CD4-positive, alpha-beta T cell treated with Interleukin-6 at 100 ng/mL for 8 hours (primary cell): ENCODE results near the gene BEGAIN.

Experiments used
- DNase-seq: peaks from one replicate; pipeline ENCODE4 v3.0.0-alpha.2; 2020; ENCODE audit warnings: mixed read lengths, low spot score

The BEGAIN gene

GRCh38 chr14:100536721-100537445 lies 50.3 kb downstream of the BEGAIN start:
- no peak for DNase-seq

- DNase-seq: no peak
Observed at GRCh38 chr14:100536121-100536510, 51.1 kb downstream of the BEGAIN start.

- no peak for DNase-seq
Observed at GRCh38 chr14:100535287-100536120, 51.7 kb downstream of the BEGAIN start.

GRCh38 chr14:100534528-100535286 lies 52.5 kb downstream of the BEGAIN start:
- DNase-seq: no peak

- no peak for DNase-seq
Observed at GRCh38 chr14:100533656-100534485, 53.3 kb downstream of the BEGAIN start.

GRCh38 chr14:100532906-100533655 lies 54.1 kb downstream of the BEGAIN start:
- no peak for DNase-seq

GRCh38 chr14:100532154-100532861 lies 54.9 kb downstream of the BEGAIN start:
- no peak for DNase-seq

- no peak for DNase-seq
Observed at GRCh38 chr14:100531152-100532121, 55.8 kb downstream of the BEGAIN start.

GRCh38 chr14:100530270-100531072 lies 56.7 kb downstream of the BEGAIN start:
- DNase-seq: no peak

- no peak for DNase-seq
Observed at GRCh38 chr14:100529561-100530031, 57.6 kb downstream of the BEGAIN start.

GRCh38 chr14:100528962-100529560 lies 58.2 kb downstream of the BEGAIN start:
- DNase-seq: no peak

- DNase-seq: no peak
Observed at GRCh38 chr14:100526632-100527031, 60.6 kb downstream of the BEGAIN start.

- no peak for DNase-seq
Observed at GRCh38 chr14:100526057-100526456, 61.2 kb downstream of the BEGAIN start.

- no peak for DNase-seq
Observed at GRCh38 chr14:100525615-100526014, 61.6 kb downstream of the BEGAIN start.

GRCh38 chr14:100524933-100525243 lies 62.3 kb downstream of the BEGAIN start:
- peak; percentile 23 for DNase-seq

GRCh38 chr14:100524233-100524932 lies 62.8 kb downstream of the BEGAIN start:
- no peak for DNase-seq

- DNase-seq: no peak
Observed at GRCh38 chr14:100523843-100524169, 63.4 kb downstream of the BEGAIN start.
